Fibroblast of skin of right quadriceps (primary cell): ENCODE data around the gene RHD.
"Not testable (repeated sequence)": the region's sequence is repeated elsewhere in the genome, so short reads cannot be mapped to it uniquely, and the experiment has no call there.

Source experiments
- DNase-seq: peaks from one replicate; pipeline ENCODE4 v3.0.0-alpha.2; 2013

The RHD gene

DNA sequence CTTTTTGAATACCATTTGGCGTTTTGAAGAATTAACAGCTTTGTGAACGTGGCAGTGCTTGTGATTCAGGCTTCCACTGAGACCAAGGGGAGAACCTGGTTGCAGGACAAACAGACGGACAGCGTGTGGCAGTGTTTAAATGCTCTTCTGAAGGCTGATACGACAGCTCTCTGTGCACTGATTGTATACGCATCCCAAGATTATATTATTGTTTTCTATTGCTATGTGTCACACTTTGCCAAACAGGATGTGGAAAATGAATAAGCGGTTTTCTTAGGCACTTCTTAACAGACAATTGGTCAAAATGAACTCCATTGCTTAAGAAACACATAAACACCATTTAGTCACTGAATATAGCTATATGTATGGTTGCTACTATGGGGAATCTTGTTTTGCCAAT, 12.5 kb upstream of the RHD start:
- peak; percentile 59 for DNase-seq

DNA sequence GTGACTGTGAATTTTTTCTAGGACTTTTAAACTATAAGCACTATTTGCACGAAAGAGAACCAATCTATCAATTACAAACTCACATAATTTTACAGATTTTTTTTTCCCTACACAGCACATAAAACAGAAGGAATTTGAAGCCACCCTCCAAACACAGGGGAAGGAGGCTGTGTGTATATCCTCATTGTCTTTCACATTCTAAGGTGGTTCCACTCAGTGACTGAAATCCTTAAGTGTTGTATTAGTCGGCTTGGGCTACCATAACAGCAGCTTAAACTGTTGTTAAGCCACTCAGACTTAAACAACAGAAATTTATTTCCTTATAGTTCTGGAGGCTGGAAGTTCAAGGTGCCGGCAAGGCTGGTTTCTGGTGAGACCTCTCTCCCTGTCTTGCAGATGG, 12.0 kb upstream of the RHD start:
- not testable (repeated sequence) for DNase-seq

DNA sequence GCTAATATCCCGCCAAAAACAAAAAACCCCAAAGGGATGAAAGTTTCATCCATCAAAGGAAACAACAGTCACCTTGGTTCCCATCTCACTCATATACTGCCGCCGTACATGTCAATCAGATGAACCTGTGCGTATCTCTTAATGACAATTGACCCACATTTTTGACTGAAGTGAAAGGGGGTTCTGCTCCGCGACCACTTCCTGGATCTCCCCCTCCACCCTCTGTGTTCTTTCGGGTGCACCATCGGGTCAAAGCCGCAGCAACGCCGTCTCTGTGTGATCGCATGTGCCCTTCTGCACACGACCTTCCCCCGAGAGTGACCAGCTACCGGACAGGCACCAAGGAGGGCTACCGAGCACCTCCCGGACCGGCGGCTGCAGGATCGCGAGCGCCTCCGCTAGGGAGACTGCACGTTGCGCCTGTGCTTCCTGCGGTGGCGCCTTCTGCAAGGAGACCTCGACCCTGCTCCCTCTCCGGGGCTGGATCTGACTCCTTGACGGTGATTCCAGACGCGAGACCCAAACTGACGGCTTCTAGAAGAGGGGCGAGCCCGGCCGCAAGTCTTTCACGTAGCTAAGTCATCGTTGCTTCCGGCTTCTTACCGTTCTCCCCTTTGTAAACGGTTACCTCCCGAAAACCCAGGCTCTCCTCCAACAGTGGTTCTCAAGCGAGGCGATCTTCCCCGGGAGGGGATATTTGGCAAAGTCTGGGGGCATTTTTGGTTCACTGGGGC, 5.6 kb upstream of the RHD start:
- not testable (repeated sequence) for DNase-seq

DNA sequence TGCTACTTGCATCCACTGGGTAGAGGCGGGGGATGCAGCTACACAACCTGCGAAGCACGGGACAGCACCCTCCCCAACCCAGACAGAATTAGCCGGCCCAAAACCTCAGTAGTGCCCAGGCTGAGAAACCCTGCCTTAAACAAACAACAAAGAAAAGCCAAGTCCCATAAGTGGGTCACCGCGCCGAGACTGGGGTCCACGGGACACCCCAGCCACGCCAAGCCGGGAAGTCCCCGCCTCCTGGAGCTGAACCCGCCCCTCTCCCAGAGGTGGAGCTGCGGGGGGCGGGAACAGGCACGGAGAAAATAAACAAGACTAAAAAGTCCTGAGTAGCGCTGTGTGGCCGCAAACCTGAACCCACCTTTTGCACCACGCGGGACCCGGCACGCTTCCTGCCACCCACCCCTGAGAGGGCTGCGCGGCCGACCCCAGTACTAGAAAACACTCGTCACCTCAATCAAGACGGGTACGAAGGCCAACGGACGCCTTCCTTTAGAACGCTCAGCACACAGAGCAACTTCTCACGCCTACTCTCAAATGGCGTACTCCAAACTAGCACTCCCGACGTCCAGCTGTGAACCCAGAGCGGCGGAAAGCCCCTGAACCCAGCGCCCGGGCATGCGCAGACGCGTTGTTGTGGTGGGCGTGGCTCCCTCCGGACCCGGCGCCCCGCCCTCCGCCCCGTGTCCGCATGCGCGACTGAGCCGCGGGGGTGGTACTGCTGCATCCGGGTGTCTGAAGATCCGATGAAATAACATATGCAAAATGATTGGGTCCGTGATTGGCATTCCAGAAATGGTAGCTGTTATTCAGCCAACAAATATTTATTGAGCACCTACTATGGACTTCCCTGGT, 4.8 kb upstream of the RHD start:
- peak; percentile 86 for DNase-seq

DNA sequence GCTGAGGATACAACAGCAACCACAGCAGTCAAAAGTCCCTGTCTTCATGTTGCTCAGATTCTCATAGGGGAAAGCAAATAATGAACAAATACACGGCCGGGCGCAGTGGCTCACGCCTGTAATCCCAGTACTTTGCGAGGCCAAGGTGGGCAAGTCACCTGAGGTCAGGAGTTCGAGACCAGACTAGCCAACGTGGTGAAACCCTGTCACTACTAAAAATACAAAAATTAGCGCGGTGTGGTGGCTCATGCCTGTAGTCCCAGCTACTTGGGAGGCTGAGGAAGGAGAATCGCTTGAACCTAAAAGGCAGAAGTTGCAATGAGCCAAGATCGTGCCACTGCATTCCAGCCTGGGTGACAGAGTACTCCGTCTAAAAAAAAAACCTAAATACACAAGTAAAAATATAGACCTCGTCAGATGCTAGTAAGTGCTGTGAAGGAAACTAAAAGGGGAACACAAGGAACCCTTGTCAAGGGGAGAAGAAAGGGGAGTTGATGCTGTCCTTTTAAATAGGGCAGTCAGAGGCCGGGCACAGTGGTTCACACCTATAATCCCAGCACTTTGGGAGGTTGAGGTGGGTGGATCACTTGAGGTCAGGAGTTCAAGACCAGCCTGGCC, 4.1 kb upstream of the RHD start:
- not testable (repeated sequence) for DNase-seq

- not testable (repeated sequence) for DNase-seq
Measured at GRCh38 chr1:25275648-25276047, 3.3 kb downstream of the RHD start.

DNA sequence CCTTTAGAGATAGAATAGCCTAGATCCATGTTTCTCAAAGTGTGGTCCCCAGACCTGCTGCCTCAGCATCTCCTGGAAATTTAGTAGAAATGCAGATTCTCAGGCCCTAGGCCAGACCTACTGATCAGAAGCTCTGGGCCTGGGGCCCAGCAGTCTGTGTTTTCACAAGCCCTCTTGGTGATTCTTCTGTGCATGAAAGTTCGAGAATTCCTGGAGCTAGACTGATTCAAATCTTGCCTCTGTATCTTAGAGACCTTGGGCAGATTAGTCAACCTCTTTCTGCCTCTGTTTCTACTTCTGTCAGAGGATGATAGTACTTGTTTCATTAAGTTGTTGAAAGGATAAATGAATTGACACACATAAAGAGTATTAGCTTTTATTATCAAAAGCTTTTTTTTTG, 5.0 kb downstream of the RHD start:
- not testable (repeated sequence) for DNase-seq

- DNase-seq, result not testable (repeated sequence)
Measured at GRCh38 chr1:25278358-25278757, 6.0 kb downstream of the RHD start.

- not testable (repeated sequence) for DNase-seq
Measured at GRCh38 chr1:25278790-25279189, 6.5 kb downstream of the RHD start.

- DNase-seq, result not testable (repeated sequence)
Measured at GRCh38 chr1:25279693-25280111, 7.4 kb downstream of the RHD start.

DNA sequence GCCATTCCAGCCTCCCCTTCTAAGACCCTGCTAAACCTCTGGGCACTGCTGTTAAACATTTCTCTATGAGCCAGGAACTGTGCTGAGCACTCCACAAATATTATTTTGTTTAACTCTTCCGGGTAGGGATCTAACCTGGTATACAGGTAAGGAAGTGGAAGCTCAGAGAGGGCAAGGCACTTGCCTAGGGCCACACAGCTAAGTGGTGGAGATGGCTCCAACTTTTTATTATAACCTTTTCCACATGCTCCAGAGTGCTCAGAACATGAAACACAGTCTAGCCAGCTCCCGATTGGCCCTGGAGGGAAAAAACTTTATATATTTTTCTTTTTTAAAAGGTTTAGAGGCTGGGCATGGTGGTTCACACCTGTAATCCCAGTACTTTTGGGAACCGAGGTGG, 13.6 kb downstream of the RHD start:
- DNase-seq, result not testable (repeated sequence)

DNA sequence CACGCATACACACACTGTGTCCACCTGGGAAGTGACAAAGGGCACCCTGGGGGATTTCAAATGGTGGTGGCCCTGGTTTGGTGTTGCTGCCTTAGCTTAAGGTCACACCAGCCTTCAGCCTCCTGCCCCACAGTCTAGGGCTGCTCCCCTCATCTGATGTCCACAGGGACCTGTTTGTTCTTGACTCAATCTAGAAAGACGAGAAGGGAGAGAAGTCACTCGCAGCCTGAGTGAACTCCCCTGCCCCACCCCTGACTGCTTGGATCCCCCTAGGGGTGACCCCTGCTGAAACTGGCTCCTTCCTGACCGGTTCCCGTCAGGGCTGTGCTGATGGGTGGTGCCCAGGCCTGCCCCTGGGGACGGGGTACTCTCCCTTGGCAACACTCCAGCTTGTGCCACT, 14.9 kb downstream of the RHD start:
- not testable (repeated sequence) for DNase-seq

DNA sequence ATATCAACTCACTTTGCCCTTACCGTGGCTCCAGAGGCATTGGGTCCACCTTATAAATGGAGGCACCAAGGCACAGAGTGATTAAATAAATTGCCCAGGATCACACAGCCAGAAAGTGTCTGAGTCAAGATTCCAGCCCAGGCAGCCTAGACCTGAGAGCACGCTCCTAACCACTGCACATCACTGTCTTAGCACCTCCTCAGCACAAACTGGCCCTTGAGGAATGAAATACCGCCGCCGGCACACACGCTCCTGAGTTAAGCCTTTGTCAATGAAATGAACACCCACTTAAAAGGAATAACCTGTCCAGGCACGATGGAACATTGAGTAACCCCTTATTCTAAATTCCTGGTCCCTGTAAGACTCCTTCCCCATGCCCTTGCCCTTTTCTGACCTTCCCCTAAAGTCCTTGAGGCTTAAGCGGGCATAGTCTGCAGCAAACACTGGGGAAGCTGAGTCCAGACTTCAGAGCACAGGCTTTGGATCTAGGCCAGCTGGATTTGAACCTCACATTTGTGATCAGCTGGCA, 16.3 kb downstream of the RHD start:
- DNase-seq, result not testable (repeated sequence)

DNA sequence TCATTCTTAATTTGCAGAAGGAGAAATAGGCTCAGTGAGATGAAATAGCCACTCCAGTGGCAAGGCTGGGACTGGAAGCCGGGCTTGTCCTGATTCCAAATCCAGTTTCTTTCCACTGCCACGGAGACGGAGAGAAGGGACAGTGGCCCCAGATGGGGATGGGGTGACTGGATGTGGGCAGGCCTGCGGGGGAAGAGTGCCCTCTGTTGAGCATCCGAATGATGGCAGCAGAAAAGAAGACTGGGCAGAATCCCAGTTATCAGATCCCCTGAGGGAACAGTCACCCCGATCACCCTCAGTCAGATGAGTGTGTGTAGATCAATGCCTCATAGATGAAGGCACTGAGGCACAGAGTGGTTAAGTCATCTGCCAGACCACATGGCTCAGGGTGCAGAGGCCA, 17.7 kb downstream of the RHD start:
- not testable (repeated sequence) for DNase-seq

- DNase-seq, result not testable (repeated sequence)
Measured at GRCh38 chr1:25293426-25293825, 21.1 kb downstream of the RHD start.

DNA sequence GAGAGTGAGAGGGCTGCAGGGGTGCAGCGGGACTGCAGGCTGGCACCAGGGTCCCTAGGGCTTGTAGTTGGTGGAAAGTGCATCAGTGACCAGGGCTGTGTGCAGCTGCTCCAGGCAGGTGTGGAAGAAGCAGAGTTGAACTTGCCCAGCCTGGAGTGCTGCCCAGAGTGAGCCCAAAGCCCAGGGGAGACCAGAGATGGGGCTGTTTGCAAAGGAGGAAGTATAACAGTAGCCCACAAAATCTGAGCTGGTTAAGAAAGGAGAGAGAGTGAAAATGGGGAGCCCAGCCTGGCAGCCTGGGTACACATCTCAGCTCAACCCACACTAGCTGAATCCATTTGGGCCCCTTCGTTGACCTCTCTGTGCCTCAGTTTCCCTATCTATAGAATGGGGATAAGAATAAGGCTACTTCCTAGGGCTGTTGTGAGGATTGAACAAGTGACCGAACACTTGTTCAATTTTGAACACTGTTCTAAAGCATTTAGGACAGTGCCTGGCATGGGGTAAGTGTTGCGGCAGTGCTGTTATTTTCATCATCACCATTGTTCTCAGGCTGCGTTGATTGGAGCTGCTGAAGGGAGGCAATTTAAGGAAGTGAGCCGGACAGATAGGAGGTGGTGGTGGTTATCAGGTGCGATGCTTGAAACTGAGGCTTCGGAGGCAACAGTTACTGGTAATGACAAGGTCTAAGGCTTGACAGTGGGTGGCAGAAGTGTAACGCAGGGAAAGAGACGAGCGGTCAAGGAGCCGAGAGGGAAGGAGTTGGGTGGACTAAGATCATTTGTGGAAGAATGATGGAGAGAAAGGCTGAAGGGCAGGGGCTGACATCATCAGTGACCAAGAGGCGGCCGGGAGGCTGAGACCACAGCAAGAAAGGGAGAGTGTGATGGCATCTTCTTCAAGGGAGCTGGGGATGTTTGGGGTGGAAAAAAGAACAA, 22.8 kb downstream of the RHD start:
- DNase-seq, result not testable (repeated sequence)

GRCh38 chr1:25296501-25296900, 24.2 kb downstream of the RHD start:
- not testable (repeated sequence) for DNase-seq

DNA sequence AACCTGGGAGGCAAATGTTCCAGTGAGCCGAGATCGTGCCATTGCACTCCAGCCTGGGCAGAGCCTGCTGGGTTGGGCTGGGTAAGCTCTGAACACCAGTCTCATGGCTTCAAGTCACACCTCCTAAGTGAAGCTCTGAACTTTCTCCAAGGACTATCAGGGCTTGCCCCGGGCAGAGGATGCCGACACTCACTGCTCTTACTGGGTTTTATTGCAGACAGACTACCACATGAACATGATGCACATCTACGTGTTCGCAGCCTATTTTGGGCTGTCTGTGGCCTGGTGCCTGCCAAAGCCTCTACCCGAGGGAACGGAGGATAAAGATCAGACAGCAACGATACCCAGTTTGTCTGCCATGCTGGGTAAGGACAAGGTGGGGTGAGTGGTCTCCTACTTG, 28.4 kb downstream of the RHD start:
- DNase-seq, result not testable (repeated sequence)

GRCh38 chr1:25302330-25302729, 30.0 kb downstream of the RHD start:
- not testable (repeated sequence) for DNase-seq

DNA sequence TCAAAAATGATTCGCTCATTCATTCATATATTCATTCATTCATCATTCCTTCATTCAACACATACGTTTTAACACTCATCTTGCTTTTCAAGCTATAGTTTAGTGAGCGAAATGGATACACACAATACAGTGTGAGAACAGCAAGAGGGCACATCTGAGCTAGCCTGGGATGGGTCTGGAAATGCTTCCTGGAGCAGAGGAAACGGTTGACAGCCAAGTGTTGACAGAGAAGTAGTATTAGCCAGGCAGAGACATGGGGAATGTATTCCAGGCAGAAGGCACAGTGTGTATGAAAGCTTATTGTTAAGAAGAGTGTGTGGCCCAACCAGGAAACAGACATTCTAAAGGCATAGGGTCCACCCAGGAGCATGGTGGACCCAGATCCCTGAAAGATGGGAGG, 32.6 kb downstream of the RHD start:
- DNase-seq, result not testable (repeated sequence)

DNA sequence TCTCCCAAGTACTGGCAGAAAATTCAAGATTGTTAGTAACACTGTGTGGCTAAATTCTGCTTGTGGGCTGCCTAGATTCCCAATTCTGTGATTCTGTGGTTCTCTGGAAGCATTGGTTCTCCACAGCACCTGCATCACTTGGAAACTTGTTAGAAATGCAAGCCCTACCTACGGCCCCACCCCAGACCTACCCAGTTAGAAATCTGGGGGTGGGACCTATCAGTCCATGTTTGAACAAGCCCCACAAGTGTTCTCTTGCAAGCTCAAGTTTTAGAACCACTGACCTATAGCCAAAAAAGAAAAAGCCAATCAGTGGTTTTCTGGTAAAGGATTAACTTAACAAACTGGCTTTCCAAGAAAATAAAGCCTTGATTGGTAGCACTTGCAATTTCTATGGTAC, 35.9 kb downstream of the RHD start:
- DNase-seq, result not testable (repeated sequence)

GRCh38 chr1:25309085-25309484, 36.8 kb downstream of the RHD start:
- peak; percentile 82 for DNase-seq
